GM18907 (cell line): ENCODE measurements around the gene INO80C.
A peak's percentile ranks its signal among the peaks of the same experiment; 100 is the strongest.
"Not testable (repeated sequence)": the region's sequence is repeated elsewhere in the genome, so short reads cannot be mapped to it uniquely, and the experiment has no call there.

Experiments used
- ATAC-seq: cut with Tn5 transposase; IDR thresholded peaks from one replicate; pipeline ENCODE4 v1.9.1; 2021; ENCODE audit warnings: mild to moderate bottlenecking, moderate library complexity; ENCODE audit not compliant: unreplicated experiment

INO80C gene

DNA sequence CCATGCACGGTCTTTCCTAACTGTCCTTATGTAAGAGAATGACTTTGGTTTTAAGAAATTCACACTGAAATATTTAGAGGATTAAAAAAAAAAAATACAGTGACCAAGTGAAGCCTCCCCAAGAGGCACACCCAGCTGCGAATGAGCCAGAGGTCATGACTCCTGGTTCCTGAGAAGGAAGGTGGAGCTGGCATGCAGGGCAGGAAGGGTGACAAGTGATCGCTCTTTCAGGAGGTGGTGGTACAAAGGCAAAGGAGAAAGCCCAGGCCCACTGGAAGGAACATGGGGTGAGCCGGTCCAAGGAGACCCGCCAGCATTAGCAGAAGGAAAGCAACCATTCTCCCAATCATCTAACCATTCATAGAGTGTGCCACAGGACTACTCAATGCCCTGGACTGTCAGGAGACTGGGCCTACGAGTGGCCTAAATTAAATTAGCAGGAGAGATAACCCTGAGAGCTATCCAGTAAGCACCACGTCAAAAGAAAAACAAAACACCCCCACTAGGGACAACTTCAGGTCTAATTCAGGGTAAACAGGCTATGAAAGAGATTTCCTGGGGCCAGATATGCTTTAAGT, 7.8 kb downstream of the INO80C start:
- no peak for ATAC-seq

DNA sequence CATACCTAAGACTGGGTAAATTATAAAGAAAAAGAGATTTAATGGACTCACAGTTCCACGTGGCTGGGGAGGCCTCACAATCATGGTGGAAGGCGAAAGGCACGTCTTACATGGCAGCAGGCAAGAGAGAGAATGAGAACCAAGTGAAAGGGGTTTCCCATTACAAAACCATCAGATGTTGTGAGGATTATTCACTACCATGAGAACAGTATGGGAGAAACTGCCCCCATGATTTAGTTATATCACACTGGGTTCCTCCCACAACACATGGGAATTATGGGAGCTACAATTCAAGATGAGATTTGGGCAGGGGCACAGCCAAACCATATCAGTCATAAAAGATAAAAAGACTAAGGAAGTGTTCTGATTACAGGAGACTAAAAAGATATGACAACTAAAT, 8.5 kb downstream of the INO80C start:
- not testable (repeated sequence) for ATAC-seq

DNA sequence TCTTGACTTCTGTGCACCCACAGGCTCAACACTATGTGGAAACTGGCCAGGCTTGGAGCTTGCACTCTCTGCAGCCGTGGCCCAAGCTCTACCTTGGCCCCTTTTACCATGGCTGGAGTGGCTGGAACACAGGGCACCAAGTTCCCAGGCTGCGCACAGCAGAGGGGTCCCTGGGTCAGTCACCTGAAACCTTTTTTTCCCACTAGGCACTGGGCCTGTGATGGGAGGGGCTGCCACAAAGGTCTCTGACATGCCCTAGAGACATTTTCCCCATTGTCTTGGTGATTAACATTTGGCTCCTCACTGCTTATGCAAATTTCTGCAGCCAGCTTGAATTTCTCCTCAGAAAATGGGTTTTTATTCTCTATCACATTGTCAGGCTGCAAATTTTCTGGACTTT, 9.4 kb downstream of the INO80C start:
- ATAC-seq, result not testable (repeated sequence)

DNA sequence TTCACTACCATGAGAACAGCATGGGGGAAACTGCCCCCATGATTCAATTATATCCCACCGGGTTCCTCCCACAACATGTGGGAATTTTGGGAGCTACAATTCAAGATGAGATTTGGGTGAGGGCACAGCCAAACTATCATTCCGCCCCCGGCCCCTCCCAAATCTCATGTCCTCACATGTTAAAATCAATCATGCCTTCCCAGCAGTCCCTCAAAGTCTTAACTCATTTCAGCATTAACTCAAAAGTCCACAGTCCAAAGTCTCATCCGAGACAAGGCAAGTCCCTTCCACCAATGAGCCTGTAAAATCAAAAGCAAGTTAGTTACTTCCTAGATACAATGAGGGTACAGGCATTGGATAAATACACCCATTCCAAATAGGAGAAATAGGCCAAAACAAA, 10.2 kb downstream of the INO80C start:
- not testable (repeated sequence) for ATAC-seq

DNA sequence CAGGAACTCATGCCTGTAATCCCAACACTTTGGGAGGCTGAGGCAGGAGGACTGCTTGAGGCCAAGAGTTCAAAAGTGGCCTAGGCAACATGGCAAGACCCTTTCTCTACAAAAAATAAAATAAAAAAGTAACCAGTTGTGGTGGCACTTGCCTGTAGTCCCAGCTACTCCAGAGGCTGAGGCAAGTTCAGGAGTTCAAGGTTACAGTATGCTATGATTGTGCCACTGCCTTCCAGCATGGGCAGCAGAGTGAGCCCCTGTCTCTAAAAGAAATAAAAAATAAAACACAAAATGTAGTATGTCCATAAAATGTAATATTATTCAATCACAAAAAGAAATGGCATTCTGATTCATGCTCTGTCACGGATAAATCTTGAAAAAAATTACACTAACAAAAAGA, 11.9 kb downstream of the INO80C start:
- no peak for ATAC-seq

DNA sequence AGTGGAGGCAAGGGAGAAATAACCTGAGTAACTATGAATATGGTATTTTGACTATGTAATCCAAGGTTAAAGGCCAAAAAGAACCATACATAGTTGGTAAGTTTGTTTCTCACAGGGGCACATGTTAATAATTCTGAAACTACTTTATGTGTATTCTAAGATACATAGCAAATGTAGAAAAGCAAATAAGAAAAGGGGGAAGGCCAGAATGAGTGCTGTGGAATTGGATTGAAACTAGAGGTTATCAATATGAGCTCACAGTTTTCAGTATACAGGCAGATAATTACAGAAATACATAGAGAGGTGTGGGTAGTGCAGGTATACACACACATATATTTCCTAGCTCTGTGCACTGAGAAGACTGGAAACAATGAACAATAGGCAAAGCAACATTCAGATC, 13.7 kb downstream of the INO80C start:
- ATAC-seq, result no peak

DNA sequence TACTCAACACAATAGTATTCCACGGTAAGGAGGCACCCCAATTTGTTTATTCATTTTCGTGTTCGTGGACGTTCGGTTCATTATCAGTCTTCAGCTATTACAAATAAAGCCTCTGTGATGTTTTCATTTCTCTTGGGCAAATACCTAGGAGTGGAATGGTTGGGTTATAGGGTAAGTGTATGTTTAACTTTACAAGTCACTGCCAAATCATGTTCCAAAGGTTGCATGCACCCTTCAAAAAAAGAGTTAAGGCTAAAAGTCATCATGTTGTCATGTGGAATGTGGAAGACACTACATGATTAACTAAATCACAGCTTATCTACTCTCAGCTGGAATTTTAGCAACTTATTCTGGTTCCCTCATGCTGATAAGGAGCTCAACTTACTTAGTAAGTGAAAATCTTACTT, 15.8 kb downstream of the INO80C start:
- ATAC-seq, result no peak

DNA sequence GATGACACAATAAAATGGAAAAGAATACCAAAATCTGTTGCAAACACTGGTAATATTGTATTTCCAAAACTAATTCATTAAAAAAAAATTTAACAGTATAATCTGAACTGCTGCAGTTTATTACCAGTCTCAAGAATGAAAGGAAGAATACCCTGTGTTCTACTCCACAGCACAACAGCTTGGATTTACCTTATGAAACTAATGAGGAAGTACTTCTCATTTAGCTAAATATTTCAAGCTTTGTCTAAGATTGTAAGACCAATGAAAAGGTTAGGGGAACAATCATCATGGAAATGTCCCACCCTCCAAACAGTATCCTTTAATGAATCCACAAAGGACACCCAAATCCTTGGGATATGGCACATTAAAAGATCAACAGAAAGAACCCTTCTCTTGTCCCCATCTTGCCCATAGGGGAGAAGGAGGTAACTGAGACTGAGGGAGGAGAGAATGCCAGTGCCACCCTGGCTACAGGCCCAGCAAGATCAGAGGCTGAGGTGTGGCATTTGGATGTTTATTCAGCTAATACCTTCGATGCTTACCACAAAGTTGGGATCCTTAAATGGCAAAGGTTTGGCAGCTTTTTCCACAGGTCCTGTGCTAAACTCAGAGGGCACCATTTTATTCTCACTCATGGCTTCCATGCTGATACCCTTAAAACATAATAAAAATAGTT, 17.7 kb downstream of the INO80C start:
- no peak for ATAC-seq

DNA sequence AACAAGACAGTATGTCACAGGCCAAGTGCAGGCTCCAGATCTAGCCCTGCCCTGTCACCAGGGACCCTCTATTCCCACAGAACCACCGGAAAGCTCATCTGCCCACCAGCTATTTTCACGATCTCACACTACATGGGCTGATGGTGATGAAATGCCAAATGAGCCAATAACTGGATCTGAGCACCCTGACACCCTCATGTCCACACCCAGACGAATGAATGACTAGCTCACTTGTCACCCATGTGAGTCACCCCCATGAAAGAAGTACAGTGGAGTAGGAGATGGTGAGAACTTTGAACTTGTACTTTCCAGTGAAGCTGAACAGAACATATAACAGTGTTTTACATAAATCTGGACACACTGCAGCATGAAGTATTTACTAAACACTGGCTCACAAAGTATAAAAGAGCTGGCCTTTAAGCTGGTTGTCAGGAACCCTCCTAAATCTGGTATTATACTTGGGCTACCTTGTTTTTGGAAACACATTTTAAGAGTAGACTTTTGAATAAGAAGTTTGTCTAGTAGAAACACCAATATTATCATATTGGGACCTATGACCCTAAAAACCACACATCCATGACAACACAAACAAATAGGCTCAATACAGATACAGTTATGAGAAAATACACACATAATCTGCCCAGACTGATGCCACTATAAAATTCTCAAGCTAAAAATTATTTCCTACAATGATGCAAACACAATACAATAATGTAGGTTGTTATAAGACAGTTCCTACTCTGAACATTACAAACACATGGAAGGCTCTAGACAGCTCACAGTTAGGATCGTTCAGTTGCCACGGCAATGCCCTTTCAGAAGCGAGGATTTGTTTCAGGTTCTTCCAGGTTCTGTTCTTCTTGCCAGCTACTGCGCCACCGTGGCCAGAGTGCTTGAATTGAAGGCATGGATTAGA, 19.0 kb downstream of the INO80C start:
- peak; percentile 55 for ATAC-seq

DNA sequence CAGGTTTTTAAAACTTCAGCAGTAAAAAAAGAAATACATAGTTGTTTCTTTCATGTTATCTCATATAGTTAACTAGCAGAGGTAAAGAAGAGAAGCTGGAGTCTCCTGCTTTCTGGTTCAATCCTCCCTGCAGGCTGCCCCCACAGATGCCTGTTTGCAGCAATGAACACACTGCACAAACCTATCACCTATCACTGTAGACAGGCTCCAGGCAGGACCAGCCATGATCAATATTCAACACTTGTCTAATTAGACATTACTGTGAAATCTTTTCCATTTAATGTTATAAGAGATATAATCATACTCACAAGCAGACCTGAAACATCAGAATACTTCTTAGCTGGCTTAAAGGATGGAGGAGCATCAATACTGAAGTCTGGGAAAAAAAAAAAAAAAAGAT, 19.8 kb downstream of the INO80C start:
- no peak for ATAC-seq

DNA sequence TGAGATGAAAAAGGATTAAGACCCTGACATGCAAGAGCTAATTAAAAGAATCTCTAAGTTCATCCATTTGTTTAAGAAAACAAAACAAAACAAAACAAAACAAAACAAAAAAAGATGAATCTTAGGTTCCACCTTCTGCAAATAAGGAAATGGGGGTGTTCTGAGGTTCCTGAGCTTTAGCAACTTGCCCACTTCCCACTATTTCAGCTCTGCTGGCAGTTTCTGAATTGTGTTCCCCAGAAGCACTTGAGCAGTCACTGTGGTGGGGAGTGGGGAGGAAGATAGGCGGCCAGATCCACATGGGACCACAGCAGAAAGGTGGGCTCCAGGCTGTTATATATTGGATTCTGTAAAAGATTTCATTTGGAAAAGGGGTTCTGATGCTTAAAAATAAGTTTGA, 20.3 kb downstream of the INO80C start:
- no peak for ATAC-seq

DNA sequence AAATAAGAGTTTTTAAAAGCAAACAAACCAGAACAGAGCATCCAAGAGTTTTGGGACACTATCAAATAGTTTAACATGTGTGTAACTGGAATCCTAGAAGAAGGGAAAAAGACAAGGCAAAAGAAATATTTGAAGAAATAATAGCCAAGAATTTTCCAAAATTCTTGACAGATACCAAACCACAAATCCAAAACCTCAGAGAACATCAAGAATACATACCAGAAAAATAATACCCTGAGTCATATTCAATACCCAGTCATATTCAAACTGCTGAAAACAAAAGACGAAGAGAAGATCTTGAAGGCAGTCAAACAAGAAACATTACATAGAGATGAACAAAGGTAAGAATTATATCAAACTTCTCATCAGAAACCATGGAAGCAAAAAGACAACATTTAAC, 22.9 kb downstream of the INO80C start:
- no peak for ATAC-seq

DNA sequence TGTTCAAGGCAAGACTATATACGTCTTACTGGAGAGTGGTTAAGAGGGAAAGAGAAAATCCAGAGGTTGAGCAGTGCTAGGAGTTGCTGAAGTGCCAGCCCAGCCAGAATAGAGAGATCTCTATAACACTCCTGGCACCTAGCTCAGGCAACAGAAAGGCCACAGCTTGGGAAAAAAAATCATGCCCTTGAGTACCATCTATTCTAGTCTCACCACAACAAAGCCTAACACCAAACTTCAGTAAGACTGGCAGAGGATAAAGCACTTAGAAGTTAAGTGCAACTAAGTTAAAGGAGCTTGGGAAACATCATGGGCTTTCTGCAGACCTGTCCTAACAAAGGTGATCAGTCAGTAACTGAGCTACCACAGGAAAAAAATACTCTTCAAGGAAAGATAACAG, 24.2 kb downstream of the INO80C start:
- ATAC-seq, result no peak

DNA sequence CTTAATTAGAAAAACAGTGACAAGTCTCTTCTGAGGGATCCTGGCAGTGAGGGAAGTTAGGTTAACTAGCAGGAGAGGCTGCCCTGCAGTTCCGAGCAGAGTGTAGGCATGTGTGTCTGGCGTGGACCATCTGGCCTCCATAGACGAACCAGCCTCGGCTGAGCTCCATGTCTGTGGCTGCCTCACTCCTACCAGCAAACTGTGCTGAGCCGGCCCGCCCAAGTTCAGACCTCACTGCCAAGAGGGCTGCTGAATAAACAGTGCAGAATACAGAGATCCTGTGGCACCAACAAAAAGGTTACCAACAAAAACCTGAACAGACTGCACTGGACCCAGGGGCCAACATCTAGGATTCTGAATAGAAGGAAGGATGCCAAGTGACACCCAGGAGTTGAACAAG, 27.3 kb downstream of the INO80C start:
- no peak for ATAC-seq

DNA sequence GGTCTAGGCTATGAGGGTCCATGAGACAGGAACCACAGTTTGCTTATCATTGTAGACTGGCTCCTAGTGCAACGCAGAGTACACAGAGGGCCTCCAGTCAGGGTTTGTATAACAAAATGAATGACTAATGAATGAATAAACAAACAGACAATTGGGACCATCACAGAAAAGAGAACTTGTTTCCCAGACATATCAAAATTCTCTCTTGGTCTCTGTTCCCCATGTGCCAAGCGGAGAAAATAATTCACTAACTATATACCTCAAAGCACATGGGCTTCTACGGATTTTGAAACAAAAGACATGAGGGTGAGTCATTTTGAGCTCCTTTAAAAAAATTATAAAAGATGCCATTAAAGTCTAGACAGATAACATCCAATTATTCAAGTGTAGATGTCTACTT, 28.0 kb downstream of the INO80C start:
- no peak for ATAC-seq

DNA sequence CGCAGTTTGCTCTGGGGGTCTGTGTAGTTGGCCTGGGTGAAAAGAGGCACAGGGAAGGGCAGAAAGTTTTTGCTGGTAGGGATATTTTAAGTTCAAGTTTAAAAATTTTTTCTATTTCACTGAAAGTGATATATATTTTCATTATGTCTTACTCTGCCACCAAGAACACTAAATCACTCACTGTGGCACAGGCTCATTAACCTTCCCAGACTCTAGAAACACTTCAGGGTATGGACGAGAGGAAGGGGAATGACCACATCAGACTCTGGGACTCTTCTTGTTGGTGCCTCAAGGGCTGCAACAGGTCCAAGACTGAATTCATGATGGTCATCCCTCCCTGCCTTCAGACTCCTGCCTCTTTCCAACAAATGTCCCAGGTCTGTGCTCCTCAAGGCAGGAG, 29.0 kb downstream of the INO80C start:
- ATAC-seq, result no peak

DNA sequence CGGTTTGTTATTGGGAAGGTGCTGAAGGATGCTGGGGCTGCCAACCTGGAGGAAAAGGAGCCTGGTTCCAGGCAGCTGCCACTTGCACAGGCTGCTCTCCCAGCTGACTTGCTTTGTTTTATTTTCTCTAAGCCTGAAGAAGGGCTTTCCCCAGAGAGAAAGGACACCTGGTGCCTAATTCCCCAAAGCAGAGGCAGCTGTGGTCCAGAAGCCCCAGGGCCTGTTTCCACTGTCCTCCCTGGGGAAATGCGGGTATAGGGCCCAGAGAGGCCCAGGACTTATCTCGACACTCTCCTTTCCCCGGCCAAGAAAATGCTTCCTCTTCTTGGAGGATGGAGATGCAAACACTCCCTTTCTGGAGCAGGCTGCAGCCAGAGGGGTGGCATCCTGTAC, 30.1 kb downstream of the INO80C start:
- peak; percentile 92 for ATAC-seq

DNA sequence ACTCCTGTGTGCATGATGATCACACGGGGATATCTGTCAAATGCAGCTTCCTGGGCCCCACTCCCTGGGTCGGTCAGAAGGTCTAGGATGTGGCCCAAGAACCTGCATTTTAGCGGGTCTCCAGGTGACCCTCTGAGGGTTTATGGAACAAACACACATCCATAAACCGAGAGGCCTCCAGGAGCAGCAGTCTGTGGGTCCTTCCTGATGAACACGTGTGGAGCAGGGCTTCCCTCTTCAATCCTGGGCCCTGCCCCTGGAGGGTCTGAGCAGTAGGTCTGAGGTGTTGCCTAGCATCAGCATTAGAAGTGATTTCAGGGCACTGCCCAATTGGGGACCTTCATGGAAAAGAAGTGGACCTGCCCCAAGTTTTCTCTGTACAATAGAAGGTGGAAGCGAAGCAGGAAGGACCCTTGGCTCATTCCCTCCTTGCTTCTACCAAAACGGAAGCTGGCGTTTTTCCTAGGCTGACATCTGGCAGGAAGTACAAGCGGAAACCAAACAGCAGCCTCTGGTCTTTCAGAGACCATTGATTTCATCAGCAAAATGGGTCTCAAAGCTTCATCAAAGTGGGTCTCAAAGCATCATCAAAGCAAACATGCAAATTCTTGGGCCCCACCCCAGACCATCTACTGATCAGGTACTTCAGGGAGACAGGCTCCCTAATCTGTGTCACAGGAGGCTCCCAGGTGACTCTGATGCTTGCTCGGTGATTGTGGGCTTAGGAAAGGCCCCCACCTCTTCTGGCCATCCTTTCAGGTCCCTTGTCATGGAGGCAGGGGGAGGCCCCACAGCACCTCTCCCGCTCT, 30.7 kb downstream of the INO80C start:
- peak; percentile 8 for ATAC-seq

DNA sequence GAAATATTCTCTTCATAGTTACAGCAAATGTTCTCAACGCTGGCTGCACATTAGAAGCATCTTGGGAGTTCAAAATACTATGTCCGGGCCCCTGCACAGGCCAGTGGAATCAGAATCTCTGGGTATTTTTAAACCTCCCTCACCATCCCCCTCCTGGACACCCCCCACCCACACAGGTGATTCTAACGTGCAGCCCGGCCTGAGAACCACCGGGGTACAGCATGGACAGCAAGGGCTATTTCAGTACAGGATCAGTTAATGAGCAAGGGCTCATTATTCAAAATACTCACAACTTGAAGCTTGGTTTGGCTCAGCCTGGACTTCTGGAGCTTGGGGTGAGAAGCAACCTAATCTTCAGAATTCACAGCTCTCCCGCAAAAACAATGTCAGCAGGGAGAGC, 31.4 kb downstream of the INO80C start:
- no peak for ATAC-seq

DNA sequence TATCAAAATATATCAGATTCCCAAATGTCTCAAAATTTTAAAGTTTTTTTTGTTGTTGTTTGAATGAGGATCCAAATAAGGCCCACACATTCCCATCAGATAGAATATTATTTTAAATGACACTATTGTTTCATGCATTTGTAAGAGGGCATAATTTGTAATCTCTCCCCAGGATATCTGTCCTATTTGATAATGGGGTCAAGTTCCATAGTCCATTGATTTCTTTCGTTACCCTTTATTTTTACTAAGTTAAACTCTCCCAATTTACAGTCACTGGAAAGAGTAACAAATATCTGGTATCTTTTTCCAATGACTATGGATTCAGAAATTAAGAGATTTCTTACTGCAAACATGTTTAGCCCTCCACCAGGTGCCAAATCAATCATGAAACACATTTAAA, 32.4 kb downstream of the INO80C start:
- no peak for ATAC-seq

DNA sequence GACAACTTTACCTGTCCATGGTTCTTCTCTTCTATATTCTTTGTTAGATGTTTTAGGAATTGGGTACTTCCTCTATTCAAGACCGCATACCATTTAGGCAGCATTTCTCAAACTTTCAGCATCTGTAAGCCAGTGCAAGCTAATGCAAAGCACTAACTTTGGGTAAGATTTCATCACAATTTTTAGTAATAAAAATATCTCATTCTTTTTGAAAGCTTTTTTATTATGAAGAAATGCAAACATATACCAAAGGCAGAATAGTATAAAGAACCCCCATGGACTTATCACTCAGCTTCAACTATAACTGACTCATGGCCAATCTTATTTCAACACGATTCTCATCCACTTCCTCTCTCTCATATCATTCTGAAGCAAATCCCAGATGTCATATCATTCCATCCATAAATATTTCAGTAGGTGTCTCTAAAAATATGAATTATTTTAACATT, 32.9 kb downstream of the INO80C start:
- ATAC-seq, result no peak
